Measurements from ENCODE around the gene TAGLN.
"Not testable (repeated sequence)": the region's sequence is repeated elsewhere in the genome, so short reads cannot be mapped to it uniquely, and the experiment has no call there.

GRCh38 chr11:117206111-117206510 lies 6.9 kb downstream of the TAGLN start:
- TF ChIP-seq PAX5 (IDR thresholded peaks at IDR 0.05; ENCODE audit: insufficient read depth, low read length, severe bottlenecking); POLR2A (IDR thresholded peaks at IDR 0.05; ENCODE audit: low read depth, low read length): not testable (repeated sequence)
